ENCODE data around the gene SLC25A48. TPM values are rescaled to one million over a fixed set of nuclear protein-coding genes. Genes with fewer than 3 reads are reported as not detected.
A peak's percentile ranks its signal among the peaks of the same experiment; 100 is the strongest.

SLC25A48 gene
- total RNA-seq, 2 experiments from 2014 or later: not detected

DNA sequence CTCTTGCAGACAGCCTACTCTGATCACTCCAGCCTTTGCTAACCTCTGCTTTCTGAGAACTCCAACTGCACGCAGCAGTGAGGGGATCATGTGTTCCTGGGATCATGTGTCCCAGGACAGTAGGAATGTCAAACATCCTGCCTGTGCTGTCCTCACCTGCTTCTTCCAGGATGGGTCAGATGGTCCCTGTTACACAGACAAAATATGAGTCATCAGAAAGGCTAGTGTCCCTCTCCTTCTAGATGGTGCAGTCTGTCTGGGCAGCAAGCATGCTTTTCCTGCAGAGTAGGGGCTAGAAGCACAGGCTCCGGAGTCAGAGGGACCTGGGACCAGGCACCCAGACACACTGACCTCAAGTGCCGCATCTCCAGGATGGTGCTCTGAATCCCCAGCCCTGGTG is 20.1 kb upstream of the SLC25A48 start:
- no TSS peak for BruUV-seq (replicated peaks)
- TF ChIP-seq EZH2phosphoT487 (IDR thresholded peaks at IDR 0.05; ENCODE audit: borderline replicate concordance, low read depth, low read length): no peak
- POLR2A ChIA-PET: interaction anchor here (0.7 kb wide), 1 partner anchor 252 kb away, joined by 3 read pairs; no protein-coding TSS in a partner anchor

GRCh38 chr5:135814812-135815211 is 19.7 kb upstream of the SLC25A48 start:
- CTCF ChIA-PET (ENCODE audit: unreplicated experiment): no interaction called here
- intact Hi-C loops (cut with micrococcal nuclease; ENCODE audit: unreplicated experiment): no loop called here
- Histone ChIP-seq H3K79me2 (ENCODE audit: insufficient read depth, low read depth, low read length) (no peaks in the 10 kb centered on the region), H3K4me2 (ENCODE audit: low read length) (no peak overlapping the region), H4K20me1 (ENCODE audit: insufficient read depth, low read length) (no peaks in the 10 kb centered on the region), H3K9me2 (ENCODE audit: insufficient read depth, low read length) (no peaks in the 10 kb centered on the region), H3K9me3 (ENCODE audit: low read length) (no peaks in the 10 kb centered on the region), H3K4me3 (ENCODE audit: low read depth, low read length, poor library complexity, severe bottlenecking) (no peak overlapping the region), H3K4me1 (ENCODE audit: insufficient read depth, low read length, poor library complexity, severe bottlenecking) (no peaks in the 10 kb centered on the region), H3K27ac (ENCODE audit: low read depth, low read length, poor library complexity, severe bottlenecking) (no peak overlapping the region), H2AFZ (ENCODE audit: low read length) (no peak overlapping the region), H3K36me3 (ENCODE audit: insufficient read depth, low read length) (no peaks in the 10 kb centered on the region)
- DNase-seq (ENCODE audit: low spot score): no peak
- TF ChIP-seq CTCF (conservative IDR thresholded peaks at IDR 0.05; ENCODE audit: low read length) (no peak), EZH2phosphoT487 (IDR thresholded peaks at IDR 0.05; ENCODE audit: borderline replicate concordance, low read depth, low read length) (no peak)
- POLR2A ChIA-PET: interaction anchor here (0.7 kb wide), 1 partner anchor 252 kb away, joined by 3 read pairs; no protein-coding TSS in a partner anchor
- BruUV-seq (replicated peaks): no TSS peak

More for the DNA sequence above, 20.1 kb upstream of the SLC25A48 start:
- Histone ChIP-seq H3K9me3 (ENCODE audit: low read length) (no peaks in the 10 kb centered on the region), H3K9me2 (ENCODE audit: insufficient read depth, low read length) (no peaks in the 10 kb centered on the region), H3K36me3 (ENCODE audit: insufficient read depth, low read length) (no peaks in the 10 kb centered on the region), H3K4me2 (ENCODE audit: low read length) (no peak overlapping the region), H3K4me1 (ENCODE audit: insufficient read depth, low read length, poor library complexity, severe bottlenecking) (no peaks in the 10 kb centered on the region), H3K27ac (ENCODE audit: low read depth, low read length, poor library complexity, severe bottlenecking) (no peak overlapping the region), H3K79me2 (ENCODE audit: insufficient read depth, low read depth, low read length) (no peaks in the 10 kb centered on the region), H2AFZ (ENCODE audit: low read length) (no peak overlapping the region), H4K20me1 (ENCODE audit: insufficient read depth, low read length) (no peaks in the 10 kb centered on the region), H3K4me3 (ENCODE audit: low read depth, low read length, poor library complexity, severe bottlenecking) (no peak overlapping the region)
- CTCF ChIA-PET (ENCODE audit: unreplicated experiment): no interaction called here
- intact Hi-C loops (cut with micrococcal nuclease; ENCODE audit: unreplicated experiment): no loop called here
- DNase-seq (ENCODE audit: low spot score): no peak

- intact Hi-C loops (cut with micrococcal nuclease; ENCODE audit: unreplicated experiment): loop anchor here (10.0 kb wide), 1 partner anchor 1546 kb away; no protein-coding TSS in a partner anchor
- ChIA-PET POLR2A (no interaction called here), CTCF (ENCODE audit: unreplicated experiment) (no interaction called here)
- Histone ChIP-seq H3K9me2 (ENCODE audit: insufficient read depth, low read length) (no peaks in the 10 kb centered on the region), H3K4me3 (ENCODE audit: low read depth, low read length, poor library complexity, severe bottlenecking) (no peak overlapping the region), H3K36me3 (ENCODE audit: insufficient read depth, low read length) (no peaks in the 10 kb centered on the region), H3K9me3 (ENCODE audit: low read length) (no peaks in the 10 kb centered on the region), H4K20me1 (ENCODE audit: insufficient read depth, low read length) (no peaks in the 10 kb centered on the region; the same call in 1 of the 2 replicates), H2AFZ (ENCODE audit: low read length) (no peak overlapping the region), H3K4me2 (ENCODE audit: low read length) (no peak overlapping the region), H3K4me1 (ENCODE audit: insufficient read depth, low read length, poor library complexity, severe bottlenecking) (no peaks in the 10 kb centered on the region), H3K79me2 (ENCODE audit: insufficient read depth, low read depth, low read length) (no peaks in the 10 kb centered on the region), H3K27ac (ENCODE audit: low read depth, low read length, poor library complexity, severe bottlenecking) (no peak overlapping the region)
- TF ChIP-seq CTCF (conservative IDR thresholded peaks at IDR 0.05; ENCODE audit: low read length) (no peak), EZH2phosphoT487 (IDR thresholded peaks at IDR 0.05; ENCODE audit: borderline replicate concordance, low read depth, low read length) (no peak)
- no TSS peak for BruUV-seq (replicated peaks)
- DNase-seq (ENCODE audit: low spot score): peak; percentile 22
Measured at GRCh38 chr5:135821061-135821801, 13.2 kb upstream of the SLC25A48 start.

Measured in OCI-LY7 (cell line).